NOMO-1 (cell line): Measurements from ENCODE around the gene EIF5A.
"Not testable (repeated sequence)": the region's sequence is repeated elsewhere in the genome, so short reads cannot be mapped to it uniquely, and the experiment has no call there.

Experiments
- DNase-seq, 2 experiments: peaks; one replicate each; lab custom pipeline; 2025; ENCODE audit not compliant: unreplicated experiment in 2 of 2; lab: John Stamatoyannopoulos, UW

EIF5A gene

GRCh38 chr17:7329374-7329996 lies 22.1 kb downstream of the EIF5A start:
- DNase-seq, result peak; percentile 97 to 99

GRCh38 chr17:7329997-7330637 lies 22.7 kb downstream of the EIF5A start:
- peak; percentile 85 to 86 for DNase-seq

- DNase-seq, result no peak
Measured at GRCh38 chr17:7330638-7331015, 23.2 kb downstream of the EIF5A start.

- DNase-seq, result no peak
Measured at GRCh38 chr17:7332111-7332510, 24.7 kb downstream of the EIF5A start.

- peak; percentile 40 to 53 for DNase-seq
Measured at GRCh38 chr17:7332600-7333069, 25.2 kb downstream of the EIF5A start.

- no peak for DNase-seq
Measured at GRCh38 chr17:7334938-7335538, 27.6 kb downstream of the EIF5A start.

GRCh38 chr17:7335765-7336164 lies 28.3 kb downstream of the EIF5A start:
- DNase-seq, result not testable (repeated sequence)

- DNase-seq, result peak; percentile 42 to 81
Measured at GRCh38 chr17:7336240-7337175, 29.1 kb downstream of the EIF5A start, which contains the start of gene ACAP1. Gene ACAP1 (plus strand): TSS chr17:7336529. CDS start chr17:7336735, 206 bp downstream.

- not testable (repeated sequence) for DNase-seq
Measured at GRCh38 chr17:7337600-7337999, 30.2 kb downstream of the EIF5A start.

GRCh38 chr17:7340179-7340578 lies 32.8 kb downstream of the EIF5A start:
- no peak for DNase-seq

- no peak for DNase-seq
Measured at GRCh38 chr17:7341842-7342241, 34.4 kb downstream of the EIF5A start.

GRCh38 chr17:7343250-7343649 lies 35.8 kb downstream of the EIF5A start:
- DNase-seq, result no peak

- no peak for DNase-seq
Measured at GRCh38 chr17:7346761-7347614, 39.6 kb downstream of the EIF5A start.

- DNase-seq, result no peak
Measured at GRCh38 chr17:7347630-7348477, 40.4 kb downstream of the EIF5A start.

GRCh38 chr17:7348478-7349242 lies 41.2 kb downstream of the EIF5A start:
- DNase-seq, result no peak

- DNase-seq, result peak in 1 of 2 experiments; percentile 31
Measured at GRCh38 chr17:7351665-7352502, 44.5 kb downstream of the EIF5A start, which contains the start of gene KCTD11. Gene KCTD11 (plus strand): TSS chr17:7352162.

- no peak for DNase-seq
Measured at GRCh38 chr17:7352503-7352889, 45.1 kb downstream of the EIF5A start.
